Small intestine (tissue), 7 donors: ENCODE results near the gene SLC9A3. TPM values are rescaled to one million over a fixed set of nuclear protein-coding genes. Genes with fewer than 3 reads are reported as not detected.
A peak's percentile ranks its signal among the peaks of the same experiment; 100 is the strongest.

Source experiments
- DNase-seq, 2 donors: peaks; one replicate each; pipeline versions ENCODE4 v3.0.0 to v3.0.0-alpha.2; 2013
- FAIRE-seq: peaks from 2 replicates; lab custom pipeline; 2012; peaks lifted over from hg19 to GRCh38; lab: Jason Lieb, UNC
- H3K27ac ChIP-seq, 3 donors: one replicate each; pipeline ENCODE4 v1.5.1; 2013; ENCODE audit warnings: low read length in 2 of 3, mild to moderate bottlenecking in 2 of 3, control low read depth in 1 of 3, inconsistent platforms in 1 of 3, low read depth in 1 of 3, moderate library complexity in 1 of 3
- H3K27me3 ChIP-seq, 3 donors: one replicate each; pipeline ENCODE4 v1.6.1; 2013; ENCODE audit warnings: low read length in 3 of 3, inconsistent platforms in 1 of 3; ENCODE audit not compliant: control insufficient read depth in 3 of 3, insufficient read depth in 3 of 3
- H3K36me3 ChIP-seq, 3 donors: one replicate each; pipeline ENCODE4 v1.6.1; 2013; ENCODE audit warnings: low read length in 3 of 3, inconsistent platforms in 1 of 3, low read depth in 1 of 3, mild to moderate bottlenecking in 1 of 3, moderate library complexity in 1 of 3; ENCODE audit not compliant: control insufficient read depth in 3 of 3, insufficient read depth in 2 of 3
- H3K4me1 ChIP-seq, 3 donors: one replicate each; pipeline ENCODE4 v1.6.1; 2013; ENCODE audit warnings: low read length in 2 of 3, inconsistent platforms in 1 of 3, low read depth in 1 of 3, mild to moderate bottlenecking in 1 of 3, moderate library complexity in 1 of 3; ENCODE audit not compliant: control insufficient read depth in 3 of 3, insufficient read depth in 2 of 3
- H3K4me3 ChIP-seq, 3 donors: one replicate each; pipeline ENCODE4 v1.5.1; 2013; ENCODE audit warnings: low read length in 3 of 3, control low read depth in 1 of 3, inconsistent platforms in 1 of 3, low read depth in 1 of 3, mild to moderate bottlenecking in 1 of 3, moderate library complexity in 1 of 3
- H3K9me3 ChIP-seq, 2 donors: one replicate each; pipeline ENCODE4 v1.6.1; 2013; ENCODE audit warnings: low read depth in 1 of 2, low read length in 1 of 2; ENCODE audit not compliant: control insufficient read depth in 2 of 2, insufficient read depth in 1 of 2
- WGBS, 3 donors: extraction: QIAGEN DNeasy Blood & Tissue Kit; methylation state at CpG; one replicate each; pipeline ENCODE4 v1.1.7; 2013; 5-methylcytosine and 5-hydroxymethylcytosine counted together
- polyA plus RNA-seq, 4 donors: library from polyadenylated mRNA; stranded (reverse) in 3 of 4; unstranded in 1 of 4; fragments of 200-250 nt in 3 of 4; fragments of 120-200 nt in 1 of 4; gene quantifications; one replicate each; pipeline versions ENCODE4 v1.2.1 to v1.2.3, GENCODE V29; 2013
- donor health status: healthy with polysubstance abuse.
- donor health status: control.
- donor health status: control.
- donor health status: Bipolar disorder and iron deficiency.
- donor health status: healthy.

The SLC9A3 gene
- polyA plus RNA-seq, 4 donors = 24.1 to 178 (median 50.3) TPM

DNA sequence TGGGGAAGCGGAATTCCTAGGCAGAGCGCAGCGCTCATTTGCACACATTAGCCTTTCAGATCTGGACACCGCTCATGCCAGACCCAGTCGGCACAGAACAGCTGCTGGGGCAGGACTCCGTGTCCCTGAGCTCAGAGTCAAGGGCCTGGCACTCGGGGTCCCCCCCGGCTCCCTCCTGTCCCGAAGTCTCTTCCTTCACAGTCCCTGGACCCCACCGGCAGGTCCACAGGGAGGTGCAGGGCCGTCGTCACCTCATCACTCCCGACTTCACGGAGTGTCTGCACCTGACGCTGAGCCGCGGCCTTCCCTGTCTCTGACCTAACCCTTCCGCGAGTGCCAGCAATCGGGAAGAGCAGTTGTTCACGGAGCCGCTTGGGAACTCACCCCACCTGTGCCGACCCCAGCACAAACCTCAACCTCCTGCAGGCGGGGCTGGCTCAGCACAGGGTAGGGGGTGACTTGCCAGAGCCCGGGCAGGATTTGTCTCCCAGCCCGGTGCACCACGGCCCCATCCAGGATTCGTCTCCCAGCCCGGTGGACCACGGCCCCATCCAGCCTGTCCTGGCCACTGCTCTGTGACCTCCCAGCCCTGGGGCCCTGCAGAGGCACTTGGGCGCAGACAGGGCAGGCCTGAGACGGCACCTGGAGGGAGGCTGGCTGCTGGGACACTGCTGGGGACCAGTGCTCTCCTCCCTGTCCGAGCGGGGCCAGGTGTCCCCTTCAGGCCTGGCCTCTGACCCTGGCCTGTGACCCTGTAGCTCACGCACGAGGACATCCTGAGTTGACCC is 9.9 kb upstream of the SLC9A3 start:
- no peak for FAIRE-seq
- H3K36me3 ChIP-seq = no peaks in the 10 kb centered on the region
- H3K27me3 ChIP-seq = peaks cover 7 to 22% (median 19%) of the 10 kb centered on the region in 3 donors
- no peak overlapping the region for H3K4me3 ChIP-seq
- no peak for DNase-seq
- no peaks in the 10 kb centered on the region for H3K9me3 ChIP-seq
- peaks cover 0 to 29% (median 0%) of the 10 kb centered on the region in 3 donors for H3K4me1 ChIP-seq
- WGBS, 3 donors = 80 to 87% (median 84%) methylated on average over 34 to 36 of the region's 36 CpGs
- no peak overlapping the region for H3K27ac ChIP-seq

- peaks cover 7 to 27% (median 24%) of the 10 kb centered on the region in 3 donors for H3K27me3 ChIP-seq
- 71 to 76% (median 75%) methylated on average over 24 of the region's 24 CpGs for WGBS, 3 donors
- FAIRE-seq (no peak), DNase-seq (peak in 1 of 2 donors; percentile 14)
- no peaks in the 10 kb centered on the region for H3K9me3 ChIP-seq
- no peak overlapping the region for H3K4me3 ChIP-seq
- peaks cover 0 to 32% (median 0%) of the 10 kb centered on the region in 3 donors for H3K4me1 ChIP-seq
- no peaks in the 10 kb centered on the region for H3K36me3 ChIP-seq
- peak overlapping the region in 1 of 3 donors; percentile 66 for H3K27ac ChIP-seq
Observed at GRCh38 chr5:533243-533954, 9.2 kb upstream of the SLC9A3 start.

GRCh38 chr5:532521-533242 is 8.4 kb upstream of the SLC9A3 start:
- DNase-seq = peak in 1 of 2 donors; percentile 80
- WGBS, 3 donors = 32 to 53% (median 45%) methylated on average over 25 of the region's 25 CpGs
- no peak overlapping the region for H3K4me3 ChIP-seq
- FAIRE-seq = no peak
- H3K36me3 ChIP-seq = no peaks in the 10 kb centered on the region
- no peaks in the 10 kb centered on the region for H3K9me3 ChIP-seq
- peaks cover 0 to 32% (median 0%) of the 10 kb centered on the region in 3 donors for H3K4me1 ChIP-seq
- H3K27ac ChIP-seq = peak overlapping the region in 1 of 3 donors; percentile 66
- H3K27me3 ChIP-seq = peaks cover 7 to 31% (median 28%) of the 10 kb centered on the region in 3 donors

DNA sequence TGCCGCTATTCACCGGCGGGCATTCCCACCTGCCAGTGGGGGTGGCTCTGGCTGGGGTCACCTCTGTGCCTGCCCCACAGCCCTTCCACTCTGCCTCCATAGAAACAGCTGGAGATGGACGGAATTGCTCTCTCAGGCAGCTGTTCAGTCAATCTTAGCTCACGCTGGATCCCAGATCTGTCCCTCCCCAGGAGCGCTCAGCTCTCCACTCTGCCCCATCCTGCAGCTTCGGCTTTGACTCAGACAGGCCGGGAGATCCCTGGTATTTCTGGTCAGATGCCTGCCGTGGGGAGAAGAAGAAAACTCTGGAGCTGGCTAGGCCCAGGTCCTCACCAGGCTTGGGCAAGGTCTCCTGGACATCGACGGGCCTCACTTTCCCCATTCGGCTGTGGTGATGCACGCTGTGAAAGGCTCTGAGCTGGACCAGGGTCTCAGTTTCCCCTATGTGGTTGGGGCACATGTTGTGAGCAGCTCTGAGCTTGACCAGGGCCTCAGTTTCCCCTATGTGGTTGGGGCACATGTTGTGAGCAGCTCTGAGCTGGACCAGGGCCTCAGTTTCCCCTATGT is 7.6 kb upstream of the SLC9A3 start:
- 85 to 93% (median 89%) methylated on average over 13 of the region's 13 CpGs for WGBS, 3 donors
- H3K27ac ChIP-seq = no peak overlapping the region
- peaks cover 0 to 3% (median 0%) of the 10 kb centered on the region in 3 donors for H3K36me3 ChIP-seq
- FAIRE-seq (no peak), DNase-seq (no peak)
- peaks cover 7 to 38% (median 34%) of the 10 kb centered on the region in 3 donors for H3K27me3 ChIP-seq
- peaks cover 0 to 32% (median 0%) of the 10 kb centered on the region in 3 donors for H3K4me1 ChIP-seq
- H3K4me3 ChIP-seq = no peak overlapping the region
- H3K9me3 ChIP-seq = no peaks in the 10 kb centered on the region

GRCh38 chr5:531101-531748 is 7.0 kb upstream of the SLC9A3 start:
- DNase-seq = no peak
- Histone ChIP-seq H3K4me1 (peaks cover 0 to 32% (median 0%) of the 10 kb centered on the region in 3 donors), H3K27ac (no peak overlapping the region), H3K27me3 (peaks cover 7 to 44% (median 39%) of the 10 kb centered on the region in 3 donors), H3K9me3 (no peaks in the 10 kb centered on the region), H3K36me3 (peaks cover 0 to 4% (median 0%) of the 10 kb centered on the region in 3 donors), H3K4me3 (no peak overlapping the region)
- FAIRE-seq = no peak
- WGBS, 3 donors = 74 to 86% (median 78%) methylated on average over 25 of the region's 25 CpGs

DNA sequence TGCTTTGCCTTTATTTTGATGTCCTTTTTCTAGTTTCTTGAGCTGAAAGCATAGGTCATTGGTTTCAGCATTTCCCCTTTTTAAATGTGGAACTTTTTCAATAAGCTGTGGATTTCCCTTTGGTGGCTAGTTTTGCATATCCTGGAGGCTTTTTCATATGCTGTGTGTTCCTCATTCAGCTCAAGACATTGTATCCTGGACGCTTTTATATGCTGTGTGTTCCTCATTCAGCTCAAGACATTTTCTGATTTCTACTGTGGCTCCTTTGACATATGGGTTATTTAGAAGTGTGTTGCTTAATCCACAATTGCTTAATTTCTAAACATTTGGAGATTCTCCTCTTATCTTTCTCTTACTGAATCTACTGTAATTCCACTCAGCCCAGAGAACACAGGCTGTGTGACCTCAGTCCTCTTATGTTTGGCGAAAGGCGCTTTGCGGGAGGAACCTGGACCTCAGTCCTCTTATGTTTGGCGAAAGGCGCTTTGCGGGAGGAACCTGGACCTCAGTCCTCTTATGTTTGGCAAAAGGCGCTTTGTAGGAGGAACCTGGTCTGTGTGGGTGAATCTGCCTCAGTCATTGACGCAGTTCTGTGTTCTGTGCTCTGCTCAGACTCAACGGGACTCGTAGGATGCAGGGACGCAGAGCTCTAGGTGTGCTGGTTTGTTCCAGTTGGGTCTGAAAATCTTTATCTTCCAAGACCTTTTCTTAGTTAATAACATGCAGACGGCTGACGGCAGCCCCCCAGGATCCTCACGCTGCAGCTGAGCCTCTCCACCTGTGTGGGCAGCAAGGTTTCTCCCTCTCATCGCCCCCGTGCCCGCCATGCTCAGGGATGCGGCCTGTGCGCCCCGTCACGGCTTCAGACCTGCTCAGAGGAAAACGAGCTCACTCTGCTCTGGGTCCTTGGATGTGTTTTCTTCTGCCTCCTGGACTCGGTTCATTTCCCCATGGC is 6.0 kb upstream of the SLC9A3 start:
- no peak for FAIRE-seq
- 72 to 81% (median 77%) methylated on average over 24 of the region's 24 CpGs for WGBS, 3 donors
- peaks cover 7 to 54% (median 48%) of the 10 kb centered on the region in 3 donors for H3K27me3 ChIP-seq

More for the DNA sequence above, 6.0 kb upstream of the SLC9A3 start:
- Histone ChIP-seq H3K36me3 (peaks cover 0 to 4% (median 0%) of the 10 kb centered on the region in 3 donors), H3K4me1 (peaks cover 0 to 29% (median 0%) of the 10 kb centered on the region in 3 donors), H3K27ac (no peak overlapping the region), H3K4me3 (no peak overlapping the region), H3K9me3 (no peaks in the 10 kb centered on the region)
- no peak for DNase-seq
